Dermis microvascular lymphatic vessel endothelial cell (primary cell): Measurements from ENCODE around the gene BARHL1. TPM values are rescaled to one million over a fixed set of nuclear protein-coding genes. Genes with fewer than 3 reads are reported as not detected.

Experiments
- DNase-seq, 2 donors: peaks; one replicate each; pipeline versions ENCODE4 v3.0.0 to v3.0.0-alpha.2; 2010; ENCODE audit warnings: low read depth in 2 of 2
- total RNA-seq: library from RNA; depleted of rRNA; stranded (reverse); fragments of >200 nt; gene quantifications from 2 replicates; pipeline ENCODE4 v1.2.1, GENCODE V29; 2014

Gene BARHL1
- total RNA-seq, 1 donor from 2014 or later = not detected

DNA sequence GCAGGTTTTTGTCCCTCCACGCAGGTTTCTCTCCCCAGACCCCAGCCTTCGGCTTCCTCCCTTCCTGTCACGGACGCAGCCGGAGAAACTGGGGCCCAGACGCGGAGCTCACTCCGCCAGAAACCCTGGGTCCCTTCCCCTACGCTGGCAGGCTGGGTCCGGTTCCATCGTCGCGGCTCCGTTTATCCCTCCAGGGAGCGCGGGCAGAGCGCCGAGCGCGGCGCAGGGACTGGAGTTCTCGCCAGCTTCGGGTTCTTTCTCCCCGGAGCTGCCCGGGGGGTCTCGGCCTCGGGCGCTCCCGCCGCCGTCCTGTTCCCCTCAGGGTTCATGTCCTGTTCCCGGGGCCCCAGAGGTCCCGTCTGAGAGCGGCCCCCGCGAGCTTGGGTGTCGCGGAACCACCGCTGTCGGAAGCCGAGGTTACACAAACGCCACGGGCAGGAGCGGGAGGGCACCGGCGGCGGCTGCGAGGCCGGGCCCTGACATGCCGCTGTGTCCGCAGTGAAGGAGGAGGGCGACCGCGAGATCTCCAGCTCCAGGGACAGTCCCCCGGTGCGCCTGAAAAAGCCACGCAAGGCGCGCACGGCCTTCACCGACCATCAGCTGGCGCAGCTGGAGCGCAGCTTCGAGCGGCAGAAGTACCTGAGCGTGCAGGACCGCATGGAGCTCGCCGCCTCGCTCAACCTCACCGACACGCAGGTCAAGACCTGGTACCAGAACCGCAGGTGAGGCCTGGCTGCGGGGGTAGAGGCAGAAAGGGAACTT is 4.6 kb downstream of the BARHL1 start:
- DNase-seq = no peak

DNA sequence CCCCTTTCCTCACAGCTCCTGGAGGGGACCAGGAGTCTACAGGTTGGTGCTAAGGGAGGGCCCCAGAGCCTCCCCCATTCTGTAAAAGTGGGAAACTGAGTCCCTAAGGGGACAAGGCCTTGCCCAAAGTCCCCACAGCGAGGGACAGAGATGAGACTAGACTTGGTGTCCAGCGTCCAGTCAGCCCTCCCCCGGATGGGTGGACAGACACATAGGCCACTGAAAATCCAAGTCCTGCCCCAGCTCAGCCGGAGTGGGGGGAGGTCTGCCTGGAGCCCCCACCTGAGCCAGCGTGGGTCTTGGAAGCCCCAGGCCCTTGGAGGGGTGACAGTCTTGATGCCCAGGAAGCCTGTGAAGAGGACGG is 5.2 kb downstream of the BARHL1 start:
- no peak for DNase-seq

DNA sequence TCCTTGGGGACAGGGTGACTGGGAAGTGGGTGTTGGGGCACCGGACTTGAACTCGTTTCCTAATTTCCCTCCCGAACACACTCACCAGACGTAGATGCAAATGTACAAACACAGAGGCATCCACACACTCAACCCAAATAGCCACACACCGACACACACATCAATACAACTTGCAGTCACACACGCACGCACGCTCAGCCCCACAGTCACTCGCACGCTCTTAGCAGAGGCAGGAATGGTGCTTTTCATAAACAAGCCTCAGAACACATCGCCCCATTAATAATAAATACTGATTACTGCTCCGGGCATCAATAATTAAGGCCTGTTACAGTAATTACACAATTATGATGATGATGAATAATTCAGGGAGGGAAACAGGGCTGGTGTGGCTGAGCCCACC is 5.7 kb downstream of the BARHL1 start:
- DNase-seq = no peak

DNA sequence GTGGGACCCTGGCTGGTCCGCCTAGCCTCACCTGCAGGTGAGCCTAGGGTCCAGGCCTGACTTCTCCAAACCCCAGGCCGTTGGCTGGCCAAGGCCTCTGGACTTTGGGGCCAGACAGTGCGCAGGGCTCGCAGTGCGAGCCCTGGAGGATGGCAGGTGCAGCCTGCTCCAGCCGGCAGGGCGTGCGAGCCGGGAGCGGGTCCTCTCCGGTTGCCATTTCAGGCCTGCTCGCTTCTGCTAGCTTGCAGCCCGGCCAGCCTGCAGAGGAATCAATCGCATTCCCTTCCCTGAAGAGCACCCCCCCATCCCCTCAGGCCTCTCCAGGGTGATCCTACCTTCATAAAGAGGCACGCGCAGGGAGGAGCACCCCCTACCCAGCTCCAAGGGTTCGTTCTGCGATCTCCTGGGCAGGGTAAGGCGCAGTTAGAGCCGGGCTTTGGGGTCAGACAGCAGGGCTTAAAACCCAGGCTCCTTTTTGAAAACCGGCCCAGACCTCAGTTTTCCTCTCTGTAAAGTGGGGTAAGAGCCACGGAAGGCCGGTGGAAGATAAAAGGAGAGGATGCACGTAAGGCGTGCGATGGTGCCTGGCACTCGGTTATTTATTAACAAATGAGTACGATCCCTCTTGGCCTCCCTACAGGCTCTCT is 6.2 kb downstream of the BARHL1 start:
- no peak for DNase-seq

DNA sequence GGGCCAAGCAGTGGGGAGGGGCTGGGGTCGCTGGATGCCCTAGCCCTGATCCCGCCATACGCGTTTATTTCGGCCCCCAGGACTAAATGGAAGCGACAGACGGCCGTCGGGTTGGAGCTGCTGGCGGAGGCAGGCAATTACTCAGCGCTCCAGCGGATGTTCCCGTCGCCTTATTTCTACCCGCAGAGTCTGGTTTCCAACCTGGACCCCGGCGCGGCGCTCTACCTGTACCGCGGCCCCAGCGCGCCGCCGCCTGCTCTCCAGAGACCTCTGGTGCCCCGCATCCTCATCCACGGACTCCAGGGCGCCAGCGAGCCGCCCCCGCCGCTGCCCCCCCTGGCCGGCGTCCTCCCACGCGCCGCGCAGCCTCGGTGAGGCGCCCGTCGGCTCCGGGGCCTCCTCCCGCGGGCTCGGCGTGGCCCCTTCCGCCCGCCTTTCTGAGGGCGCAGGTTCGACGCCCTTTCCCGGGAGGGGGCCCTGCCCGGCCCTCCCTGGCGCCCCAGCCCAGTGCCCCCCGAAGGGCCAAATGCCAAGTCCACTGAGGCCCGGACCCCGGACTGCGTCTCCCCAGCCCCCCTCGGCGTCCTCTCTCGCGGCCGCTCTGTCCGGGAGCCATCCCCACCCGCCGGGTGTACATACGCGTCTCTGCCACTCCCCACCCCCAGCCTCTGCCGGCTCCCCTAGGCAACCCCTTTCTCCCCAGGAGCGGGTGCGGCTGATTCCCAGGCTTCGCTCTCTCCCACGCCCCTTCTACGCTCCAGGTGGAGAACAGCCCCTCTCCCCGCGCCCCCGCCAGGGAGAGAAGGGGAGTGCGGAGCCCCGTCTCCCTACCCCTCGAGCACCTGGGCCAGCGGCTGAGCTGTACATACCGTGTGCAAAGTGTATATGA is 7.0 kb downstream of the BARHL1 start:
- DNase-seq = no peak

DNA sequence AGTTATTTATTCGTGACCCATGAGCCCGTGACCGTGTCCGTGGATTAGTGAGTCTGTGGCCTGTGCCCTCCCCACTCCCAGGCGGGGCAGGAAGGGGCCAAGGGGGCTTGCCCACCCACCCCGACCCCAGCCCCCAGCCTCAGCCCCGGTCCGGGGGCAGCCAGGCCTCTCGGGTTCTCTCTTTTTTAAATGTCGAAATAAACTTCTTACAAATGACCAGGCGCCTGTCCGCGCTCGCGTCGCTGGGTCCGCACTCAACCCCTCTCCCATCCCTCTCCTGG is 7.6 kb downstream of the BARHL1 start:
- no peak for DNase-seq

DNA sequence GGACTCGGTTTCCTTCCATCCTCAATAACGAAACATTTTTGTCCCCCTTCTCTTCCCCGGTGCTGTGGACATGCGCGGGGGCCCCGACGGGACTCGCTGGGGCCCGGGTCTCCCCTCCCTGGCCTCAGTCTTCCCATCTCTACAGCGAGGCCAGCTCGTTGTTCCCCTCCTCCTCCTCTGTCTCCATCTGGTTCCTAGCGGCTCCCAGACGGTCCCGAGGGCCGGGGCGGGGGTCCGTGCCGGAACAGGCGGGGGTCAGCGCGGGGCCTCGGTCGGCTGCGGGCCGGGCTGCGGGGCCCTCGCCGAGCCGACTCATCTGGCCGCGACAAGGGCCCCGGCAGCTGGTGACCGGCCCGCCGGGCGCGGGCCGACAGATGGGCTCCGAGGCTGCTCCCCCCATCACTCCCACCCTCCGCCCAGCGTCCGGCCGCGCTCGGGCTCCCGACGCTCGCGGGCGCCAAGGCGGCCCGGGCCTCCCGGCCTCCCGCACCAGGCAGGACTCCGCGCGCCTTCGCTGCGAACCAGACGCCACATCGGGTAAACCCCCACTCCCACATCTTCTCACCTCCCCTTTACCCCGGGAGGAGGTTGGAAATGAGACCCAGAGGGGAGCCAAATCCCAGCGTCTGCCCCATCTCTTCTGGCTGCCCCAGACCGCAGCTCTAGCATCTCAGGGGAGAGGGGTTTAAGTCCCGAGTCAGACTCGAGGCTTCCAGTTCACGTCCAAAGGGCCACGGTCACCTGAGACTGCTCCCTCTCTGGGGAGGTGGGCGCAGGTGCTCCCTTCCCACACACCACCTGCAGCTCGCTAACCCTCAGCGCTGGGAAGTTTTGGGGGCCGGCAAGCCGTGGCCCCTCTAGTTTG is 8.1 kb downstream of the BARHL1 start:
- DNase-seq = no peak

DNA sequence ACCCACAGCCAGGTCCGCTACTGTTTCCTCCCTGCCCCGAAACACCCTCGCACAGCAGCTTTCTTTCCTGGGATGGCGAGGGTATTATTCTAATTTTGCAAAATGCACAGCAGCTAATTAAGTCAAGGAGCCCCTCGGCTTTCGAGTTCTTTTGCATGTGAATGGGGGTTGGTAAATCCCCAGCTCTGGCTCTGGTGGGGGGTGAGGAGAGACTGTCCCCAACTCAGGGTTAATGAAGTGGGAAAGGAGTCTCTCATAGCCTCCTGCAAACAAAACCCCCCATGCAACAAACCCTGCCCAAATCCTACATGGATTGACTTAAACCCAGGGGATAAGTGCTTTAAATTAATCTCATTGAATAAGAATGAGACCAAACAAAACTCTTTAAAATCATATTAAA is 8.8 kb downstream of the BARHL1 start:
- no peak for DNase-seq

DNA sequence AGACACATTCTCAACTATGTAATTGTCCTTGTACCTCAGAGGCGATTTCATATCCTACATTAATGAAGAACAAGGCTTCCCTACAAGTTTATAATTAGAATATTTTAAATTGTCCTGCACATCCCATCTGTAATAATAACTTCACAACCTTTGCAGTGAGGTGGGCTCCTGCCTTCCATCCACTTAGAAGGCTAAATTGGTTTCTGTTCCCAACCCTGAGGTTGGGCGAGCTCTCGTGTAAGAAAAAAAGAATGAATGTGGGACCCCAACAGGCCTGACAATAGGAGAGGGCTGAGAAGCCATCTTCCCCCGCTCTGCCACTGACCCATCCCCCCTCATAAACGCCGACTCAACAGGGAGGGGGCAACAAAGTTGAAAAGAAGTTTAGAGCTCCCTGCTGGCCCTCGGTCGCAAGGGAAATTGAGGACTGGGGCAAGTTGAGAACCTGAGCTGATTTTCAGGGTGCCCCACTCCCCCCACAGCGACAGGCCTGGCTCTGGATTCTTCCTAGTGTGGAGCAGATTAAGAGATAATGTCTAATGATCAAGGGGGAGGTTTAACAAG is 9.4 kb downstream of the BARHL1 start:
- no peak for DNase-seq

DNA sequence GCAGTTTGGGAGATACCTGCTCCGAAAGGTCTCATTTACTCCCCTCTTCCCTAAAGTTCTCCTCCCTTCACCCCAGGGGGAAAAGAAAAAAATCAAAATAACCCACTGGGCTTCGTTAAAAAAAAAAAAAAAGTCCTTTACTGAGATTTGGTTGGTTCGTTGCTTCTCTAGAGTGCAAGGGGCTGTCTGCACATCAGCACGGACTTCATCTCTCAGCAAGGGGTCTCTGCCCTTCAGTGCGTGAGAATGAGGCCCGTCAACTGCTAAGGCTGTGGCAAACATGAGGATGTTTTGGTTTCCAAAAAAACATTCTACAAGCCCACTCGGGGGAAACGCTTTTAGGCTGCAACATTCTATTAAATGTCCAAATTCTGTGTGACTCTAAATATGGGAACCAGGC is 10.0 kb downstream of the BARHL1 start:
- DNase-seq = no peak

DNA sequence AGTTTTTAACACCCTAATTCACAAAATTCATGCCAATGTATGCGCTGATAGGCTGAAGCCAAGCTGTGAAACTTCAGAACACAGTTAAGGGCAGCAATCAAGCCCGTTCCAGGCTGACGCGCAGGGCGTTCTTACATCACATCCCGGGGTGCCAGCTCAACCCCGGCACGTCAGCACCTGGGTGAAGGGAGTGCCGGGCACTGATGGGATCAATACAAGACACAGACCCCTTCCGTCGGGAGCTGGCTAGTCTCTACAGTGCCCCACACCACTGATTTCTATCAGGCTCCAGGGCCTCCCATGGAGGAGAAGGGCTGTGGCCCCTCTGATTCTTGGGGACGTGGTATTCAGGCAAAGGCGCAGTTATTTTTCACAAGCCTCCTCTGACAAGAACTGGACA is 12.0 kb downstream of the BARHL1 start:
- DNase-seq = no peak

DNA sequence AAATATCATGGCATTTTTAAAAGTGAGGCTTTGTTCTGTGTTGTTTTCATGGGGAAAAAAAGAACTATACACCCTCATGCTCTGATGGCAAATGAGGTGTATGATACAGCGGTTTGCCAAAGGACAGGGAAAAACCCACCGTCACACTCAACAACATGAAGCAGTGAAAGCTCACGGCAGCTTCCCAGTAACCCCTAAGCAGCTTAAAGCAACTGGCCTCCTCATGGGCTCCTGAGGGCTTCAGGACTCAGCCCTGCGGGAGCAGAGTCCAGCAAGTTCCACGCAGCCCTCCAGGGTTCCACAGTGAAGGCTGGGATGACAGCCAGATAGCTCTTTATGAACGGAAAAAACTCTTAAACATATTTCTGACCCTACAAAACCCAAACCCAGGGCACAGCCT is 12.9 kb downstream of the BARHL1 start:
- no peak for DNase-seq

DNA sequence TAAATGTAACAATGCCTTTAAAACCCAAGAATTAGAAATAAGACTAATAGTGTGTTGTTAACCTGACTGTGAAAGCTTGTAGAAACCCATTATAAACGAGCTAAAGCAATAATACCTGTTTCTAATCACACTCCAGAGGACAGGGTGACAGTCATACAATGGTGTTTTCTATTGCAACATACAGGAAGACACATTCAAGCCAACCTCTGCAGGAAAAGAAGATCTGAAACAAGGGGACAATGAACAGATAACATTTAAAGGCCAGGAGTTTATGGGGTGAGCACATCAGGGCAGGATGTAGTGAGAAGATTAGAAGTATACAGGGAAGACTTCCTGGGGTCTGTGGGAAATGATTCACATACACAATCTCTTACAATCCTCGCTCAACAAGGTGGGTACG is 13.8 kb downstream of the BARHL1 start:
- DNase-seq = peak in 1 of 2 donors; percentile 42

DNA sequence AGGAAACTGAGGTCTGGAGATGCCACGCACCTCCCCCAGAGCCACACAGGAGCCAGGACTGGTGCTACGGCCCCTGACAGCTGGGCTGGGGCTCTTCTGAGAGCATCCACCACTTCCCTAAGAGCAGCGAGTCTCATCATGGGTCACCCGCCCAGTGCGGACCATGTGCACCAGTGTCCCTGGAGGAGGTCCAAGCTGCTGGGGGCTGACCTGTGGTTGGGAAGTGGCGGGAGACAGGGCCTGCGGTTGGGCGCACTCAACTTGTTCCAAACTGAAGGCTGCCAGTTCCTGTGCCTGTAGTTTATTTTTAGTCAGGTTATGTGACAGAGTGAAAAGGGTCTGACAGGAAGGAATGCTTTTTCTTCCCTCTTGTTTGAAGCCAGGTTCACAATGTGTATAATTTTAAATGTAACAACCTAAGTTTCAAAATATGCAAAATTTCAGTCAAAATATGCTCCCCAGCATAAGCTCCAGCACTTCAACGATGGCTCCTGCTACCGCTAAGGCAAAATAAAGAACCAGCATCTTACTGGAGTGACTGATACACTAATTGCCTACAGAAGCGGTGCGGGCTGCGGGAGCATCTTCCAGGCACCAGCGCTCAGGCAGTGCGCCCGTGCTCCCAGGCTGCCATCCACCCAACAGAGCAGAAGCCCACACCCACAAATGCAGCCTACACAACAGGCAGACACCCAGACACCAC is 14.8 kb downstream of the BARHL1 start:
- DNase-seq = peak in 1 of 2 donors; percentile 22

DNA sequence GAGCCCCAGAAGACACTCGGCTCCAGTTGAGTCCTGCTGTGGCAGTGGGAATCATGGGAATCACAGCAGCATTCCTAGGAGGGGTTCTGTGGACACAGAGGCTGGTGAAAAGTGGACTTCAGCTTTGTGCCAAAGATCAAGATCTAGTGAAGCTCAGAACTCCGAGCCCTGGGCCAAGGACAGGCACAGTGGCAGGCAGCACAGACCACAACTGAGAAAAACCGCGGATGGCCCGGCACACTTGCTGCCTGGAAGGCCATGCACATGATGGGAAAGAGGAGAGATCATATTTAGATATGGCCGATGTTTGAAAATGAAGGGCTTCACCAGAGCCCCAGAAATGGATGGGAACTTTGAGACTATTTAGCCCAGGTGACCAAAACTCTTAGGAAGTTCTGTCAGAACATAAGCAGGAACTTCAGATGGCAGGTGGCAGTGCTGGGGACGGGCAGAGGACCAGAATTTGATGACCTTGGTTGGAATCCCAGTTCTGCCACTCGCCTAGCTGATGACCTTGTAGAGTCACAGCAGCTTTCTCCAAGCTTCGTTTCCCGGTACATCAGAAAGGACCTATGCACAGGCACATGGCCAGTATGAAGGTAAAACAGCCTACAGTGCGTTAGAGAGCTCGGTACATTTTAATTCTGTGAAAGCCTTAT is 18.0 kb downstream of the BARHL1 start:
- DNase-seq = no peak

DNA sequence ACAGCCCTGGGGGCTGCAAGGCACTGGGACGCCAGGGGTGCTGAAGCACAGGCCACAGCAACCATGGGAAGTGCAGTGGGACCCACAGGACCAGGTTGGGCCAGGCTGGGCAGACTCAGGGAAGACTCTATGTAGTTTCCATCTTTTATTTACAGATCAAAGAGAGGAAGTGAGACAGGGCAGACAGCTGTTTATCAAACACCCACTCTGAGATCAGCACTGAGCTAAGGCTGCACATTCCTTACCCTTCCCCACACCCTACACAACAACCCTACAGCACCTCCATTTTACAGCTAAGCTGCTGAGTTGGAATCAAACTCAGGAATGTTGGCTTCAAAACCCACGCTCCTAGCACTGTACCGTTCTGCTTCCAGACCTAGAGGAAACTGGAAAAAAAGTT is 19.8 kb downstream of the BARHL1 start:
- DNase-seq = no peak

DNA sequence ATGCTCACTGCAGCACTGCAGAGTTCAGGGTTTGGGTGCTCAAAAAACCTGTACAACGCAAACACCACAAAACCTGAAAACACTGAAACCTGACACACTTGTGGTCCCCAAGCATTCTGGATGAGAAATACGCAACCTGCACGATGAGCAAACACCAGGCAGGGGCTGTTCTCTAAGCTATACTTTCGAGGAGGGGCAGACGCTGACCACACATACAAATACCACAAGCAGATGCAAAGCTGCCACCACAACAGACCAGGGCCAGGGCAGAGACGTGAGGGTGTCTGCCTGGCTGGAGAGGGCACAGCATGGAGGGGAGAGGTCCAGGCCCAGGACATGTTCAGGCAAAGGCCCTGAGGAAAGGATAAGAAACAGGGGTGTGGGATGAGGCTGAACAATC is 23.0 kb downstream of the BARHL1 start:
- no peak for DNase-seq

DNA sequence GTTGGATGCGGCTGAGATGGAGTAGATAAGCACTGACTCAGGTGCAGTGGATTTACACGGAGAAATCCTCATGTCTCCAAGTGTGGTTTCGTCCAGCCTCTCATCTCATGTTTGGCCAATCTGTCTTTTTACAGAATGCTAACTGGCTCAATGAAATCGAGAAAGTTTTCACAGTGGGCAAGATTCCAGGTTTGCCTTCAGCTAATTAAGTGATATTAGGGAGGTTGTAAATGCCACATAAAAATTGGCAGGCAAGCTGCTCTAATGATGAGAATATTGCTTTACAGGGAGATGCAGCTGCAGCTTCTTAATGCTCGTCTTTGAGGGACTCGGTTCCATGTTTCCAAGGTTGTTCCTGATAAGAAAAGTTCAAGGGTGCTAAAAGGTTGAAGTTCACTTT is 23.7 kb downstream of the BARHL1 start:
- DNase-seq = no peak

DNA sequence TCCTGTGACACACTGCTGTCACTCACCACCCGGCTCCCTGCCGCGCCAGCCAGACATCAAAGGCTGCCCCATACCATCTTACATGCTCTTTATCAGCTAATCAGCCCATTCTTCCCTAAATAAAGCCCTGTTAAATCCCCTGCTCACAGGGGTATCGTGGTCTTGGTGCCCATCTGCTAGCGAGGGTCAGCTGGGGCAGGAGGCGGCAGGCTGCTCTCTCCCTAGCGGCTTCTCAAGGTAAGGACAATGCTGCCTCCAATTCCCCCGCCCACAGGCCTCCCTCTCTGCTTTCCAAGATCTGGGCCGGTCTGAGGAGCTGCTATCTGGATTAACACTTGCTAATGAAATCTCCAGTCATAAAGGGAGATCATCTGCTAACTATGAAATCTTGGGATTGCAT is 26.8 kb downstream of the BARHL1 start:
- DNase-seq = no peak

DNA sequence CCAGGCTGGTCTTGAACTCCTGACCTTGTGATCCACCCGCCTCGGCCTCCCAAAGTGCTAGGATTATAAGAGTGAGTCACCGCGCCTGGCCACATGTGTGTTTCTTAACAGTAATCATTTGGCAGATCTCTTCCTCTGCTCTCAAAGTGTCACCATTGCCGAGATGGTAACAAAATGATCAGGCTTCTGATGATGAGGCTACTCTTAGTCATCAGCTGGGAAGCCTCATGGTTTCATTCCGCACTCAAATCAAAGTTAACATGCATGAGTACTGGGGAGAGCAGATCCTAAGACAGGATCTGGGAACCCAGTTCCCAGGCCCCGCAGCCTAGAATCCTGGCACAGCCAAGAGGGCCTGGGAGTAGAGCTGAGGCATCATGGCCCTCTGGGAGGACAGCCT is 27.4 kb downstream of the BARHL1 start:
- DNase-seq = no peak
